Ishikawa (cell line): ENCODE results near the gene ZNF726.

Experiments used
- CEBPB ChIP-seq: IDR thresholded peaks from 2 replicates; pipeline ENCODE4 v1.6.1; 2012
- CREB1 ChIP-seq: IDR thresholded peaks from 2 replicates; pipeline ENCODE4 v1.6.1; 2012; ENCODE audit warnings: low read depth
- EGR1 ChIP-seq: IDR thresholded peaks from 2 replicates; pipeline ENCODE4 v1.6.1; 2012
- EP300 ChIP-seq: IDR thresholded peaks from 2 replicates; pipeline ENCODE4 v1.6.1; 2012; ENCODE audit warnings: borderline replicate concordance
- FOXM1 ChIP-seq: IDR thresholded peaks from 2 replicates; pipeline ENCODE4 v1.6.1; 2012; ENCODE audit warnings: low read depth, borderline replicate concordance
- NFIC ChIP-seq: IDR thresholded peaks from 2 replicates; pipeline ENCODE4 v1.6.1; 2012
- RAD21 ChIP-seq: IDR thresholded peaks from 2 replicates; pipeline ENCODE4 v1.6.1; 2012; ENCODE audit warnings: low read depth
- REST ChIP-seq: IDR thresholded peaks from 2 replicates; pipeline ENCODE4 v1.6.1; 2012; ENCODE audit warnings: low read depth, mild to moderate bottlenecking
- TAF1 ChIP-seq: IDR thresholded peaks from 2 replicates; pipeline ENCODE4 v1.6.1; 2012; ENCODE audit warnings: low read depth, mild to moderate bottlenecking
- TCF12 ChIP-seq: IDR thresholded peaks from 2 replicates; pipeline ENCODE4 v1.6.1; 2012; ENCODE audit warnings: low read depth
- TEAD4 ChIP-seq: IDR thresholded peaks from 2 replicates; pipeline ENCODE4 v1.6.1; 2012
- YY1 ChIP-seq: IDR thresholded peaks from 2 replicates; pipeline ENCODE4 v1.6.1; 2012; ENCODE audit warnings: low read depth
- ZBTB7A ChIP-seq: IDR thresholded peaks from 2 replicates; pipeline ENCODE4 v1.6.1; 2012; ENCODE audit warnings: low read depth
- TF ChIP-seq, protein P1 (sequence below): IDR thresholded peaks from 2 replicates; pipeline ENCODE4 v1.6.1; 2012
- TF ChIP-seq, protein P2 (sequence below): IDR thresholded peaks from 2 replicates; pipeline ENCODE4 v1.6.1; 2012

Gene ZNF726

DNA sequence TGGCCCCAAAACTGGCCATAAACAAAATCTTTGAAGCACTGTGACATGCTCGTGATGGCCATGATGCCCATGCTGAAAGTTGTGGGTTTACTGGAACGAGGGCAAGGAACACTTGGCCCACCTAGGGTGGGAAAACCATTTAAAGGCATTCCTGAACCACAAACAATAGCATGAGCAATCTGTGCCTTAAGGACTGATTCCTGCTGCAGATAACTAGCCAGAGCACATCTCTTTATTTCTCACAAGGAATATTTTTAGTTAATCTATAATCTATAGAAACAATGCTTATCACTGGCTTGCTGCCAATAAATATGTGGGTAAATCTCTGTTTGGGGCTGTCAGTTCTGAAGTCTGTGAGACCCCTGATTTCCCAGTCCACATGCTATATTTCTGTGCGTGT lies 10.3 kb upstream of the ZNF726 start:
- TF ChIP-seq NFIC (no peak), EGR1 (no peak)

GRCh38 chr19:23905771-23906170 lies 8.9 kb upstream of the ZNF726 start:
- TF ChIP-seq TEAD4 (no peak), YY1 (no peak)

DNA sequence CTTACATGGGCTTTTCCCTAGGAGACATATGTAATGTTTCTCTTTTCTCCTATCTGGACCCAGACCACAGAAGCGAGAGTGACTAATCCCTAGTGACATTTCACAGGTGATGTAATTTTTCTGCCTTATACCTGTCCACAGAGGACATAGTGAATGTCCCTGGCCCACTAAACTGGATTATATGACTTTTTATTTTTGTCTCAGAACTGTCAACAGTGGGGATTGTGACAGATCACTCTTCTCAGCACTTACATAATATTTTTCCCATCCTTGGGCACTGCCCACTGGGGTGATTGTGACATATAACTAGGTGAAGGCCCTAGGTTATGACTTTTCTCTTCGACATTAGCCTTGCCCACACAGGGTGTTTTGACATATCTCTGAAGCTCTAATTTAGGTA lies 7.9 kb upstream of the ZNF726 start:
- TF ChIP-seq ZBTB7A (no peak), CREB1 (no peak), TCF12 (no peak), REST (no peak), TEAD4 (no peak), TAF1 (no peak), FOXM1 (no peak), EP300 (no peak), YY1 (no peak), CEBPB (no peak), NFIC (no peak)
- TF ChIP-seq, protein P1, sequence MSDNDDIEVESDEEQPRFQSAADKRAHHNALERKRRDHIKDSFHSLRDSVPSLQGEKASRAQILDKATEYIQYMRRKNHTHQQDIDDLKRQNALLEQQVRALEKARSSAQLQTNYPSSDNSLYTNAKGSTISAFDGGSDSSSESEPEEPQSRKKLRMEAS, result no peak
- TF ChIP-seq, protein P2, sequence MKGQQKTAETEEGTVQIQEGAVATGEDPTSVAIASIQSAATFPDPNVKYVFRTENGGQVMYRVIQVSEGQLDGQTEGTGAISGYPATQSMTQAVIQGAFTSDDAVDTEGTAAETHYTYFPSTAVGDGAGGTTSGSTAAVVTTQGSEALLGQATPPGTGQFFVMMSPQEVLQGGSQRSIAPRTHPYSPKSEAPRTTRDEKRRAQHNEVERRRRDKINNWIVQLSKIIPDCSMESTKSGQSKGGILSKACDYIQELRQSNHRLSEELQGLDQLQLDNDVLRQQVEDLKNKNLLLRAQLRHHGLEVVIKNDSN, result no peak

- TF ChIP-seq, protein P1, result no peak
- TF ChIP-seq REST, result no peak
- TF ChIP-seq TAF1, result no peak
- TF ChIP-seq FOXM1, result no peak
- TF ChIP-seq ZBTB7A, result no peak
- TF ChIP-seq, protein P2, result no peak
Observed at GRCh38 chr19:23908165-23908564, 6.5 kb upstream of the ZNF726 start.

DNA sequence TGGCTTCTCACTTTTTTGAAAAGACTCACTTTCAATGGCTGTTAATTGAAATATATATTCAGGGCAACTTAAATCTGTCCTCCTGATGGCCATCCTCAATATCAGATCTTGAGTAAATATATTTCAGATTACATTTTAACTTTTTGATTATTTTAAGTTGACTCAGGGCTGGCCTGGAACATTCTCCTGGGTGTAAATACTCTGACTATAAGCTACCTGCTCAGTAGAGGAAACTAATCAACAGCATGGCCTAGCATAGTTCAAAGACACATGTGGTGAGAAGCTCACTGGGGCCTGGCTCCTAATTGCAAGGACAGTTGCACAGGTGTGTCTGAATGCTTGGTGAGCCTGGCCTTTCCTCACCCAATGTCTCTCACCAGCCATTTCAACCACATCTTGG lies 5.5 kb upstream of the ZNF726 start:
- TF ChIP-seq, protein P1, result no peak
- no peak for TF ChIP-seq CEBPB
- no peak for TF ChIP-seq CREB1
- no peak for TF ChIP-seq YY1
- no peak for TF ChIP-seq TAF1
- no peak for TF ChIP-seq REST
- TF ChIP-seq ZBTB7A, result no peak
- no peak for TF ChIP-seq EGR1
- no peak for TF ChIP-seq EP300

DNA sequence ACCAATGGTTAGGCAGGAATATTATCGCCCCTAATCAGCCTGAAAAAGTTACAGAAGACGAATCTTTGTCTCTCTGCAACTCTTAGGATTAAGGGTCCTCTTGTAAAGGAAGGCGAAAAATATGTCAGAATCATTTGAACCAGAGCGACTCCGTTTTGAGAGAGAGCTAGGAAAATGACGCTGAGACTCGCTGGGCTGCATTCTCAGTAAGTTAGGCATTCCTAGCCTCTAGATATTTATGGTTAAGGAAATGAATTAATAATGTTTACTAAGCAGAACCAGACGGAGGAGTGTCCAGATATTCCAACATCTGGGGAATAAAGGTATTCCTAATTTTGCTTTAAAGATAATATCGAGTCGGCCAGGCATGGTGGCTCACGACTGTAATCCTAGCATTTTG lies 755 bp upstream of the ZNF726 start:
- TF ChIP-seq YY1, result no peak
- no peak for TF ChIP-seq EP300
- TF ChIP-seq CEBPB, result no peak
- TF ChIP-seq TCF12, result no peak
- TF ChIP-seq ZBTB7A, result no peak
- TF ChIP-seq, protein P1, result no peak
- TF ChIP-seq CREB1, result no peak
- TF ChIP-seq RAD21, result no peak
- no peak for TF ChIP-seq FOXM1
- no peak for TF ChIP-seq TEAD4
- TF ChIP-seq TAF1, result no peak
- TF ChIP-seq EGR1, result no peak
- TF ChIP-seq REST, result no peak
- TF ChIP-seq, protein P2, result no peak
- TF ChIP-seq NFIC, result no peak
